Trophoblast cell (in vitro differentiated cells and primary cell): ENCODE data around the gene ZFHX3.

ENCODE experiments used
- DNase-seq, 2 donors: peaks; one replicate each; pipeline ENCODE4 v3.0.0-alpha.2; 2016
- H2AFZ ChIP-seq: 2 replicates; pipeline ENCODE4 v1.6.1; 2013; ENCODE audit warnings: low read length, moderate library complexity, mild to moderate bottlenecking; ENCODE audit not compliant: insufficient read depth, poor library complexity
- H2AK5ac ChIP-seq: 2 replicates; pipeline ENCODE4 v1.6.1; 2013; ENCODE audit warnings: mild to moderate bottlenecking, low read length
- H2BK120ac ChIP-seq: 2 replicates; pipeline ENCODE4 v1.6.1; 2013; ENCODE audit warnings: low read length, mild to moderate bottlenecking, moderate library complexity; ENCODE audit not compliant: insufficient read depth, poor library complexity
- H2BK12ac ChIP-seq: 2 replicates; pipeline ENCODE4 v1.6.1; 2013; ENCODE audit warnings: mild to moderate bottlenecking, low read length, moderate library complexity
- H2BK5ac ChIP-seq: 2 replicates; pipeline ENCODE4 v1.6.1; 2013; ENCODE audit warnings: low read length, low read depth, moderate library complexity, mild to moderate bottlenecking; ENCODE audit not compliant: poor library complexity
- H3K14ac ChIP-seq: 2 replicates; pipeline ENCODE4 v1.6.1; 2013; ENCODE audit warnings: mild to moderate bottlenecking, low read length
- H3K18ac ChIP-seq: 2 replicates; pipeline ENCODE4 v1.6.1; 2013; ENCODE audit warnings: mild to moderate bottlenecking, low read length
- H3K23ac ChIP-seq: 2 replicates; pipeline ENCODE4 v1.6.1; 2013; ENCODE audit warnings: low read length
- H3K27ac ChIP-seq: 2 replicates; pipeline ENCODE4 v1.5.1; 2013; ENCODE audit warnings: low read depth, mild to moderate bottlenecking, inconsistent platforms, low read length, moderate library complexity
- H3K27me3 ChIP-seq: 2 replicates; pipeline ENCODE4 v1.6.1; 2013; ENCODE audit warnings: inconsistent platforms, mild to moderate bottlenecking, low read length, moderate library complexity; ENCODE audit not compliant: insufficient read depth
- H3K36me3 ChIP-seq, 2 experiments: 1 replicate in 1 of 2; 2 replicates in 1 of 2; pipeline ENCODE4 v1.6.1; 2013; ENCODE audit warnings: low read length in 2 of 2, mild to moderate bottlenecking in 2 of 2, moderate library complexity in 1 of 2; ENCODE audit not compliant: insufficient read depth in 2 of 2, control insufficient read depth in 1 of 2
- H3K4ac ChIP-seq: 2 replicates; pipeline ENCODE4 v1.6.1; 2013; ENCODE audit warnings: low read depth, mild to moderate bottlenecking, low read length, moderate library complexity
- H3K4me1 ChIP-seq, 2 experiments: 1 replicate in 1 of 2; 2 replicates in 1 of 2; pipeline ENCODE4 v1.6.1; 2013; ENCODE audit warnings: low read length in 2 of 2, mild to moderate bottlenecking in 2 of 2, moderate library complexity in 1 of 2; ENCODE audit not compliant: insufficient read depth in 2 of 2, control insufficient read depth in 1 of 2
- H3K4me2 ChIP-seq: 2 replicates; pipeline ENCODE4 v1.6.1; 2013; ENCODE audit warnings: inconsistent platforms, mild to moderate bottlenecking, low read length, moderate library complexity
- H3K4me3 ChIP-seq: 2 replicates; pipeline ENCODE4 v1.5.1; 2013; ENCODE audit warnings: mild to moderate bottlenecking, low read depth, low read length, inconsistent platforms
- H3K79me1 ChIP-seq: one replicate; pipeline ENCODE4 v1.6.1; 2013; ENCODE audit warnings: low read length
- H3K79me2 ChIP-seq: 2 replicates; pipeline ENCODE4 v1.6.1; 2013; ENCODE audit warnings: low read length, mild to moderate bottlenecking; ENCODE audit not compliant: control insufficient read depth, insufficient read depth, poor library complexity
- H3K9ac ChIP-seq: 2 replicates; pipeline ENCODE4 v1.6.1; 2013; ENCODE audit warnings: mild to moderate bottlenecking, low read length
- H3K9me3 ChIP-seq: 2 replicates; pipeline ENCODE4 v1.6.1; 2013; ENCODE audit warnings: low read depth, mild to moderate bottlenecking, control low read depth, inconsistent platforms, low read length; ENCODE audit not compliant: insufficient read depth
- H4K12ac ChIP-seq: 2 replicates; pipeline ENCODE4 v1.6.1; 2013; ENCODE audit warnings: low read depth, mild to moderate bottlenecking, low read length, moderate library complexity
- H4K8ac ChIP-seq: 2 replicates; pipeline ENCODE4 v1.6.1; 2013; ENCODE audit warnings: low read depth, mild to moderate bottlenecking, low read length, moderate library complexity
- H4K91ac ChIP-seq: one replicate; pipeline ENCODE4 v1.6.1; 2013; ENCODE audit warnings: low read depth, mild to moderate bottlenecking, low read length, moderate library complexity
- WGBS: extraction: QIAGEN DNeasy Blood & Tissue Kit; methylation state at CpG from one replicate; pipeline ENCODE4 v1.1.7; 2013; ENCODE audit warnings: missing lambda C conversion rate; ENCODE audit not compliant: insufficient read length, insufficient coverage; ENCODE audit errors: extremely low coverage; 5-methylcytosine and 5-hydroxymethylcytosine counted together

Gene ZFHX3

GRCh38 chr16:72787130-72787513 is 260.8 kb downstream of the ZFHX3 start:
- WGBS = no CpG with 5 or more reads among the region's 23 CpGs
- Histone ChIP-seq H4K12ac (no peak overlapping the region), H3K4me3 (no peak overlapping the region), H3K18ac (no peak overlapping the region), H2BK12ac (no peak overlapping the region), H3K4me2 (peak overlapping the region; percentile 51), H3K9ac (no peak overlapping the region), H4K91ac (no peak overlapping the region), H2BK5ac (no peak overlapping the region), H3K14ac (no peak overlapping the region), H3K9me3 (no peaks in the 10 kb centered on the region), H3K79me1 (no peaks in the 10 kb centered on the region), H3K23ac (no peak overlapping the region), H3K4ac (no peak overlapping the region), H4K8ac (no peak overlapping the region), H2AK5ac (no peak overlapping the region), H3K79me2 (no peaks in the 10 kb centered on the region), H3K4me1 (no peaks in the 10 kb centered on the region), H3K36me3 (peaks cover 18 to 27% of the 10 kb centered on the region in 2 experiments), H3K27me3 (no peaks in the 10 kb centered on the region), H2AFZ (no peak overlapping the region), H2BK120ac (no peak overlapping the region), H3K27ac (no peak overlapping the region)
- no peak for DNase-seq

- Histone ChIP-seq H2AFZ (no peak overlapping the region), H3K18ac (no peak overlapping the region), H3K4ac (no peak overlapping the region), H3K4me3 (no peak overlapping the region), H4K8ac (no peak overlapping the region), H3K9me3 (no peaks in the 10 kb centered on the region), H4K12ac (no peak overlapping the region), H3K36me3 (peaks cover 18 to 26% of the 10 kb centered on the region in 2 experiments), H2BK120ac (no peak overlapping the region), H3K14ac (no peak overlapping the region), H4K91ac (no peak overlapping the region), H2BK12ac (no peak overlapping the region), H3K23ac (no peak overlapping the region), H3K27me3 (no peaks in the 10 kb centered on the region), H3K9ac (no peak overlapping the region), H2BK5ac (no peak overlapping the region), H3K27ac (no peak overlapping the region), H3K79me1 (no peaks in the 10 kb centered on the region), H3K4me1 (no peaks in the 10 kb centered on the region), H3K79me2 (no peaks in the 10 kb centered on the region), H3K4me2 (no peak overlapping the region), H2AK5ac (no peak overlapping the region)
- no CpG with 5 or more reads among the region's 6 CpGs for WGBS
- no peak for DNase-seq
Measured at GRCh38 chr16:72786606-72787005, 261.3 kb downstream of the ZFHX3 start.

GRCh38 chr16:72785886-72786285 is 262.0 kb downstream of the ZFHX3 start:
- Histone ChIP-seq H3K79me1 (no peaks in the 10 kb centered on the region), H3K4me2 (no peak overlapping the region), H4K91ac (no peak overlapping the region), H3K4me1 (no peaks in the 10 kb centered on the region), H4K12ac (no peak overlapping the region), H3K23ac (no peak overlapping the region), H3K9ac (no peak overlapping the region), H3K18ac (no peak overlapping the region), H2BK120ac (no peak overlapping the region), H2BK12ac (no peak overlapping the region), H3K4me3 (no peak overlapping the region), H4K8ac (no peak overlapping the region), H2AFZ (no peak overlapping the region), H3K14ac (no peak overlapping the region), H3K27me3 (no peaks in the 10 kb centered on the region), H2AK5ac (no peak overlapping the region), H3K27ac (no peak overlapping the region), H2BK5ac (no peak overlapping the region), H3K4ac (no peak overlapping the region), H3K9me3 (no peaks in the 10 kb centered on the region), H3K79me2 (no peaks in the 10 kb centered on the region), H3K36me3 (peaks cover 18 to 26% of the 10 kb centered on the region in 2 experiments)
- 100% methylated on average over 1 of the region's 3 CpGs for WGBS
- DNase-seq = no peak

- Histone ChIP-seq H3K4ac (no peak overlapping the region), H3K4me2 (no peak overlapping the region)
- WGBS = no CpG with 5 or more reads among the region's 2 CpGs
Measured at GRCh38 chr16:72785171-72785570, 262.8 kb downstream of the ZFHX3 start.

More at GRCh38 chr16:72785171-72785570, 262.8 kb downstream of the ZFHX3 start:
- H3K36me3 ChIP-seq = peaks cover 18 to 26% of the 10 kb centered on the region in 2 experiments
- no peak overlapping the region for H2AK5ac ChIP-seq
- no peak overlapping the region for H3K14ac ChIP-seq
- no peaks in the 10 kb centered on the region for H3K4me1 ChIP-seq
- H3K18ac ChIP-seq = no peak overlapping the region
- H2BK12ac ChIP-seq = no peak overlapping the region
- no peak overlapping the region for H3K23ac ChIP-seq
- H3K27ac ChIP-seq = no peak overlapping the region
- H3K79me1 ChIP-seq = no peaks in the 10 kb centered on the region
- no peak overlapping the region for H4K12ac ChIP-seq
- H2BK120ac ChIP-seq = no peak overlapping the region
- H2AFZ ChIP-seq = no peak overlapping the region
- no peak overlapping the region for H3K4me3 ChIP-seq
- no peaks in the 10 kb centered on the region for H3K79me2 ChIP-seq
- no peaks in the 10 kb centered on the region for H3K9me3 ChIP-seq
- DNase-seq = no peak
- no peak overlapping the region for H4K91ac ChIP-seq
- H3K9ac ChIP-seq = no peak overlapping the region
- no peak overlapping the region for H2BK5ac ChIP-seq
- H3K27me3 ChIP-seq = no peaks in the 10 kb centered on the region
- H4K8ac ChIP-seq = no peak overlapping the region
